OCI-LY1 (cell line): ENCODE data around the gene BRD7.

Experiments
- H2AFZ ChIP-seq: fragments of 200-600 bp; sonication (generic), shearing (Covaris generic); 2 replicates; pipeline ENCODE4 v1.6.0; 2014; ENCODE audit warnings: antibody characterized with exemption, mild to moderate bottlenecking, low read length
- H3F3A ChIP-seq: fragments of 200-600 bp; sonication (generic), shearing (Covaris generic); 2 replicates; pipeline ENCODE4 v1.6.0; 2014; ENCODE audit warnings: mild to moderate bottlenecking, antibody characterized with exemption, low read length, moderate library complexity; ENCODE audit not compliant: insufficient read depth
- H3K27ac ChIP-seq: fragments of 200-600 bp; sonication (generic); 2 replicates; pipeline ENCODE4 v1.5.1; 2014; ENCODE audit warnings: low read length, mixed run types, mild to moderate bottlenecking, low read depth; ENCODE audit not compliant: poor library complexity, severe bottlenecking
- H3K27me3 ChIP-seq: fragments of 200-600 bp; sonication (generic); 2 replicates; pipeline ENCODE4 v1.6.0; 2014; ENCODE audit warnings: antibody characterized with exemption, mild to moderate bottlenecking, low read length, moderate library complexity; ENCODE audit not compliant: insufficient read depth
- H3K36me3 ChIP-seq: fragments of 200-600 bp; sonication (generic); 2 replicates; pipeline ENCODE4 v1.6.1; 2014; ENCODE audit warnings: mild to moderate bottlenecking, antibody characterized with exemption, low read length, moderate library complexity, mixed read lengths; ENCODE audit not compliant: insufficient read depth
- H3K4me1 ChIP-seq: fragments of 200-600 bp; sonication (generic); 2 replicates; pipeline ENCODE4 v1.5.1; 2014; ENCODE audit warnings: mild to moderate bottlenecking, low read length, moderate library complexity; ENCODE audit not compliant: insufficient read depth, severe bottlenecking
- H3K4me2 ChIP-seq: fragments of 200-600 bp; sonication (generic), shearing (Covaris generic); 2 replicates; pipeline ENCODE4 v1.6.1; 2014; ENCODE audit warnings: low read length
- H3K4me3 ChIP-seq: fragments of 200-600 bp; sonication (generic); 2 replicates; pipeline ENCODE4 v1.5.1; 2014; ENCODE audit warnings: low read length, low read depth, mild to moderate bottlenecking, mixed read lengths; ENCODE audit not compliant: poor library complexity, severe bottlenecking
- H3K79me2 ChIP-seq: fragments of 200-600 bp; shearing (Covaris generic); 2 replicates; pipeline ENCODE4 v1.6.1; 2016; ENCODE audit warnings: mixed run types, low read length, mixed read lengths; ENCODE audit not compliant: insufficient read depth
- H3K9ac ChIP-seq: fragments of 200-600 bp; sonication (generic), shearing (Covaris generic); 2 replicates; pipeline ENCODE4 v1.6.1; 2014; ENCODE audit warnings: mild to moderate bottlenecking, low read length, mixed read lengths
- H3K9me2 ChIP-seq: fragments of 200-600 bp; sonication (generic), shearing (Covaris generic); 2 replicates; pipeline ENCODE4 v1.6.1; 2014; ENCODE audit warnings: low read depth, mild to moderate bottlenecking, low read length, mixed read lengths
- H3K9me3 ChIP-seq: fragments of 200-600 bp; shearing (Covaris generic); 2 replicates; pipeline ENCODE4 v1.6.1; 2014; ENCODE audit warnings: low read length, mixed read lengths
- H4K20me1 ChIP-seq: fragments of 200-600 bp; sonication (generic), shearing (Covaris generic); 2 replicates; pipeline ENCODE4 v1.6.0; 2016; ENCODE audit warnings: mild to moderate bottlenecking, low read length; ENCODE audit not compliant: insufficient read depth
- EZH2 ChIP-seq: fragments of 200-600 bp; sonication (generic), shearing (Covaris generic); IDR thresholded peaks from 2 replicates; pipeline ENCODE4 v1.8.0; 2017; ENCODE audit warnings: borderline replicate concordance, mixed run types, mild to moderate bottlenecking, antibody characterized with exemption, low read length, moderate library complexity, mixed read lengths
- TF ChIP-seq, protein P1 (sequence below): fragments of 200-600 bp; sonication (generic), shearing (Covaris generic); IDR thresholded peaks from 2 replicates; pipeline ENCODE4 v1.5.1; 2017; ENCODE audit warnings: mild to moderate bottlenecking, antibody characterized with exemption, low read length, moderate library complexity, mixed read lengths

The BRD7 gene

DNA sequence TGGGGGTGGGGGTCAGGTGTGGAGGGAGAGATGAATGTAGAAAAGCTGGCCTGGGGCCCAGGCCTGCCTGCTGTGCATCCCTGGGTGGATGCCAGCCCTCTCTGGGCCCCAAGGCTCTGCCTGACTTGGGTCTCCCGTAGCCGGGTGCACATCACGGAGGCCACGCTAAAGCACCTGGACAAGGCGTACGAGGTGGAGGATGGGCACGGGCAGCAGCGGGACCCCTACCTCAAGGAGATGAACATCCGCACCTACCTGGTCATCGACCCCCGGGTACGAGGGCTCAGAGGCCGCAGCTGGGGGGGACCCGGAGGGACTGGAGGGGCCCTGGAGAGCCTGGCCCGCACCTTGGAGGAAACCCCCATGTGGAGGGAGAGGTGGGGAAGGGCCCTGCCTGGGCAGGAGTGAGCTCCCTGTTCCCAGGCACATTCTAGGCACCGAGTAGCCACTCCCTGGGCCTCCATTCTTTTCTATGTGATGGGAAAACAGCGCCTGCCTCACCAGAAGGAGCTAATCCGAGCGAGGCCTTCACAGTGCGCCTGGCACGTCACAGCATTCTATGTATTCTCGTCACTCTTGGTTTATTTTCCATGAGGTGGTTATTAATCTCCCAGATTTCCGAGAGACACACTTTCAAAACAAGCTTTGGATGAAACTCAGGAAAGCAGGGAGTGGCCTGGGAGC is 67.7 kb downstream of the BRD7 start:
- no peak overlapping the region for H2AFZ ChIP-seq
- H3K4me3 ChIP-seq = no peak overlapping the region
- no peaks in the 10 kb centered on the region for H3K9me2 ChIP-seq
- no peaks in the 10 kb centered on the region for H3F3A ChIP-seq
- no peak overlapping the region for H3K9ac ChIP-seq
- no peaks in the 10 kb centered on the region for H3K27me3 ChIP-seq
- H4K20me1 ChIP-seq = no peaks in the 10 kb centered on the region
- H3K4me1 ChIP-seq = no peaks in the 10 kb centered on the region
- H3K9me3 ChIP-seq = no peaks in the 10 kb centered on the region
- no peaks in the 10 kb centered on the region for H3K79me2 ChIP-seq
- peaks cover 14% of the 10 kb centered on the region for H3K36me3 ChIP-seq
- TF ChIP-seq, protein P1, sequence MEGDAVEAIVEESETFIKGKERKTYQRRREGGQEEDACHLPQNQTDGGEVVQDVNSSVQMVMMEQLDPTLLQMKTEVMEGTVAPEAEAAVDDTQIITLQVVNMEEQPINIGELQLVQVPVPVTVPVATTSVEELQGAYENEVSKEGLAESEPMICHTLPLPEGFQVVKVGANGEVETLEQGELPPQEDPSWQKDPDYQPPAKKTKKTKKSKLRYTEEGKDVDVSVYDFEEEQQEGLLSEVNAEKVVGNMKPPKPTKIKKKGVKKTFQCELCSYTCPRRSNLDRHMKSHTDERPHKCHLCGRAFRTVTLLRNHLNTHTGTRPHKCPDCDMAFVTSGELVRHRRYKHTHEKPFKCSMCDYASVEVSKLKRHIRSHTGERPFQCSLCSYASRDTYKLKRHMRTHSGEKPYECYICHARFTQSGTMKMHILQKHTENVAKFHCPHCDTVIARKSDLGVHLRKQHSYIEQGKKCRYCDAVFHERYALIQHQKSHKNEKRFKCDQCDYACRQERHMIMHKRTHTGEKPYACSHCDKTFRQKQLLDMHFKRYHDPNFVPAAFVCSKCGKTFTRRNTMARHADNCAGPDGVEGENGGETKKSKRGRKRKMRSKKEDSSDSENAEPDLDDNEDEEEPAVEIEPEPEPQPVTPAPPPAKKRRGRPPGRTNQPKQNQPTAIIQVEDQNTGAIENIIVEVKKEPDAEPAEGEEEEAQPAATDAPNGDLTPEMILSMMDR = no peak
- no peak for TF ChIP-seq EZH2
- no peak overlapping the region for H3K27ac ChIP-seq
- H3K4me2 ChIP-seq = no peak overlapping the region

DNA sequence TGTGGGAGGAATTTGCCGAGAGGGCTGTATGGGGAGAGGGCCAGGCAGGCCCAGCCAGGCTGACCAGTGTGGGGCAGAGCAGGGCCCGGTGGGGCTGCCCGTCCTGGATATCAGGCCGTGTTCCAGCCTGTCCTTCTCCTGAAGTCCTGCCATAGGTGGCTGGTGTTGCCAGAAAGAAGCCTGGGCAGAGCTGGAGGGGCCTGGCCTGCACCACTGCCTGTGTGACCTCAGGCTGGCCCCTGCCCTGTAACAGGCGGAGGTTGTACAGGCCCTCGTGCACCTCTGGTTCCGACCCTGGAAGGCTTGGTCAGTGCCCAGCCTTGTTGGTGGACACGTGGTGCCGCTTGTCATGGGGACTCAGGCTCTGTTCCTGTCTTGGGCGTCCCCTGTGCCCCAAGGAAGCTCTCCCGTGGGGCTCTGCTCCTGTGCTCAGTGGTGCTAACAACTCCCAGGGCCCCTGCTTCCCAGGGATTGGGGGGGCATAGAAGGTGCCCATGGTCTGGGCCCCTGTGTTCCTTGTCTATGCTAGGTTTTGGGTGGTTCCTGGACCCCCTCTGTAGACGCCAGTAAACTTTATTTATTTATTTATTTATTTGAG is 69.2 kb downstream of the BRD7 start:
- H2AFZ ChIP-seq = no peak overlapping the region
- peaks cover 29% of the 10 kb centered on the region for H3K36me3 ChIP-seq
- H3K79me2 ChIP-seq = no peaks in the 10 kb centered on the region
- H3K9me2 ChIP-seq = no peaks in the 10 kb centered on the region
- H3K4me2 ChIP-seq = no peak overlapping the region
- H3K4me1 ChIP-seq = no peaks in the 10 kb centered on the region
- no peaks in the 10 kb centered on the region for H3K27me3 ChIP-seq
- no peaks in the 10 kb centered on the region for H3K9me3 ChIP-seq
- H3K4me3 ChIP-seq = no peak overlapping the region
- H3K9ac ChIP-seq = no peak overlapping the region
- H3F3A ChIP-seq = no peaks in the 10 kb centered on the region
- no peak overlapping the region for H3K27ac ChIP-seq
- TF ChIP-seq, protein P1 = no peak
- TF ChIP-seq EZH2 = no peak
- no peaks in the 10 kb centered on the region for H4K20me1 ChIP-seq

DNA sequence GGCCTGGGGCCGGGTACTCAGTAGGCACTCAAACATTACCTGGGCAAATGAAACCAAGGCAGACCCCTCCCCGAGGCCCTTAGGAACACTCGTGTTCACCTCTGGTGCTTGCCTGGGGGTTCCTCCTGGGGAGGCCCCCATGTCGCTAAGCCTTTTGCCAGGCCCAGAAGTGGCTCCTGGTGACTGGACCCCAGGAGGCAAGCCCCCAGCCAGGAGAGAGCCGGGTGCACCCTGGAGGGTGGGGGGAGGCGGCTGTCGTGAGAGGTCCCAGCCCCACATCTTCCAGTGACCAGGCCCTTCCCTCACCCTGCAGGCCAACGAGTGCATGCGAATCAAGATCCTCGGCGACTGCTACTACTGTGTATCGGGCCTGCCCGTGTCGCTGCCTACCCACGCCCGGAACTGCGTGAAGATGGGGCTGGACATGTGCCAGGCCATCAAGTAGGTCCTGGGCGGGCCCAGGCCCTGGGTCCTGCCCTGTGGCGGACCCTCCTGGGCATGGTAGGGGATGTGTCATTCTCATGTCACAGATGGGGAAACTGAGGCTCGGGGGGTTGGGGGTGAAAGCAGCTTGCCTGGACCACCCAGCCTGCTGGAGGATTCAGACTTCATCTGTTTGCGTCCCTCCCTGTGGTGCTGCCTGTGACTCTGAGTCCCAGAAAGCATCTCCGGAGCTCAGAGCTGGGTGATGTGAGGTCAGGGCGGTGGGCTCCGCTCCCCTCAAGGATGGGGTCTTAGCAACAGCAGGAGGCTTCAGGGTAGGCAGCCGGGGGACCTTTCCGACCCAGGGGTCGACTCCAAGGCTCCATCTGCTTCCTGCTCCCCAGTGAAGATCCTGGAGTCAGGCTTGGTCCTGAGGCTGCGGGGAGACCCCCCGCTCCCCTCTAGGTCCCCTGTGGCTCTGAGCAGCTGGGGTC is 69.9 kb downstream of the BRD7 start:
- TF ChIP-seq, protein P1 = no peak
- TF ChIP-seq EZH2 = no peak
- Histone ChIP-seq H4K20me1 (no peaks in the 10 kb centered on the region), H3K27me3 (no peaks in the 10 kb centered on the region), H3K9ac (no peak overlapping the region), H3K36me3 (peaks cover 36% of the 10 kb centered on the region), H3K4me1 (no peaks in the 10 kb centered on the region), H3K79me2 (no peaks in the 10 kb centered on the region), H3F3A (no peaks in the 10 kb centered on the region), H3K27ac (no peak overlapping the region), H2AFZ (no peak overlapping the region), H3K4me3 (no peak overlapping the region), H3K4me2 (no peak overlapping the region), H3K9me2 (no peaks in the 10 kb centered on the region), H3K9me3 (no peaks in the 10 kb centered on the region)
